ENCODE data around the gene CCDC146.
"Not testable (repeated sequence)": the region's sequence is repeated elsewhere in the genome, so short reads cannot be mapped to it uniquely, and the experiment has no call there.

DNA sequence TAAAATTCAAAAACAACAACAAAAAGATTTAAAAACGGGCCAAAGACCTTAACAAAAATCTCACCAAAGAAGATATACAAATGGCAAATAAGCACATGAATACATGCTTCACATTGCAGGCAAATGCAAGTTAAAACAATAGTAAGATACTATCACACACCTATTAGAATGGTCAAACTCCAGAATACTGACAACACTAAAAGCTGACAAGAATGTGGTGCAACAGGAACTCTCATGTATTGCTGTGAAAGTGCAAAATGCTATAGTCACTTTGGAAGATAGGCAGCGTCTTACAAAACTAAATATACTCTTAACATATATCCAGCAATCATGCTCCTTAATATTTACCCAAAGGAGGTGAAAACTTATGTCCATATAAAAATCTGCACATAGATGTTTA, 16.3 kb downstream of the CCDC146 start:
- TF ChIP-seq, protein P1, sequence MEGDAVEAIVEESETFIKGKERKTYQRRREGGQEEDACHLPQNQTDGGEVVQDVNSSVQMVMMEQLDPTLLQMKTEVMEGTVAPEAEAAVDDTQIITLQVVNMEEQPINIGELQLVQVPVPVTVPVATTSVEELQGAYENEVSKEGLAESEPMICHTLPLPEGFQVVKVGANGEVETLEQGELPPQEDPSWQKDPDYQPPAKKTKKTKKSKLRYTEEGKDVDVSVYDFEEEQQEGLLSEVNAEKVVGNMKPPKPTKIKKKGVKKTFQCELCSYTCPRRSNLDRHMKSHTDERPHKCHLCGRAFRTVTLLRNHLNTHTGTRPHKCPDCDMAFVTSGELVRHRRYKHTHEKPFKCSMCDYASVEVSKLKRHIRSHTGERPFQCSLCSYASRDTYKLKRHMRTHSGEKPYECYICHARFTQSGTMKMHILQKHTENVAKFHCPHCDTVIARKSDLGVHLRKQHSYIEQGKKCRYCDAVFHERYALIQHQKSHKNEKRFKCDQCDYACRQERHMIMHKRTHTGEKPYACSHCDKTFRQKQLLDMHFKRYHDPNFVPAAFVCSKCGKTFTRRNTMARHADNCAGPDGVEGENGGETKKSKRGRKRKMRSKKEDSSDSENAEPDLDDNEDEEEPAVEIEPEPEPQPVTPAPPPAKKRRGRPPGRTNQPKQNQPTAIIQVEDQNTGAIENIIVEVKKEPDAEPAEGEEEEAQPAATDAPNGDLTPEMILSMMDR (IDR thresholded peaks at IDR 0.05; ENCODE audit: low read depth, low read length, missing input control), result not testable (repeated sequence)
- TF ChIP-seq, protein P2, sequence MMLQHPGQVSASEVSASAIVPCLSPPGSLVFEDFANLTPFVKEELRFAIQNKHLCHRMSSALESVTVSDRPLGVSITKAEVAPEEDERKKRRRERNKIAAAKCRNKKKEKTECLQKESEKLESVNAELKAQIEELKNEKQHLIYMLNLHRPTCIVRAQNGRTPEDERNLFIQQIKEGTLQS (IDR thresholded peaks at IDR 0.05), result not testable (repeated sequence)
- TF ChIP-seq TAF1 (conservative IDR thresholded peaks at IDR 0.05); ZBTB33 (IDR thresholded peaks at IDR 0.05); FOXA1 (IDR thresholded peaks at IDR 0.05); HNF4A (conservative IDR thresholded peaks at IDR 0.05); YY1 (IDR thresholded peaks at IDR 0.05); MAX (IDR thresholded peaks at IDR 0.05); RAD21 (IDR thresholded peaks at IDR 0.05); GABPA (IDR thresholded peaks at IDR 0.05 in 1 of 2, conservative IDR thresholded peaks at IDR 0.05 in 1 of 2); EGR1 (IDR thresholded peaks at IDR 0.05; ENCODE audit: low read depth in 2 of 2); SP1 (IDR thresholded peaks at IDR 0.05): not testable (repeated sequence)
- TF ChIP-seq, protein P3, sequence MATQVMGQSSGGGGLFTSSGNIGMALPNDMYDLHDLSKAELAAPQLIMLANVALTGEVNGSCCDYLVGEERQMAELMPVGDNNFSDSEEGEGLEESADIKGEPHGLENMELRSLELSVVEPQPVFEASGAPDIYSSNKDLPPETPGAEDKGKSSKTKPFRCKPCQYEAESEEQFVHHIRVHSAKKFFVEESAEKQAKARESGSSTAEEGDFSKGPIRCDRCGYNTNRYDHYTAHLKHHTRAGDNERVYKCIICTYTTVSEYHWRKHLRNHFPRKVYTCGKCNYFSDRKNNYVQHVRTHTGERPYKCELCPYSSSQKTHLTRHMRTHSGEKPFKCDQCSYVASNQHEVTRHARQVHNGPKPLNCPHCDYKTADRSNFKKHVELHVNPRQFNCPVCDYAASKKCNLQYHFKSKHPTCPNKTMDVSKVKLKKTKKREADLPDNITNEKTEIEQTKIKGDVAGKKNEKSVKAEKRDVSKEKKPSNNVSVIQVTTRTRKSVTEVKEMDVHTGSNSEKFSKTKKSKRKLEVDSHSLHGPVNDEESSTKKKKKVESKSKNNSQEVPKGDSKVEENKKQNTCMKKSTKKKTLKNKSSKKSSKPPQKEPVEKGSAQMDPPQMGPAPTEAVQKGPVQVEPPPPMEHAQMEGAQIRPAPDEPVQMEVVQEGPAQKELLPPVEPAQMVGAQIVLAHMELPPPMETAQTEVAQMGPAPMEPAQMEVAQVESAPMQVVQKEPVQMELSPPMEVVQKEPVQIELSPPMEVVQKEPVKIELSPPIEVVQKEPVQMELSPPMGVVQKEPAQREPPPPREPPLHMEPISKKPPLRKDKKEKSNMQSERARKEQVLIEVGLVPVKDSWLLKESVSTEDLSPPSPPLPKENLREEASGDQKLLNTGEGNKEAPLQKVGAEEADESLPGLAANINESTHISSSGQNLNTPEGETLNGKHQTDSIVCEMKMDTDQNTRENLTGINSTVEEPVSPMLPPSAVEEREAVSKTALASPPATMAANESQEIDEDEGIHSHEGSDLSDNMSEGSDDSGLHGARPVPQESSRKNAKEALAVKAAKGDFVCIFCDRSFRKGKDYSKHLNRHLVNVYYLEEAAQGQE (IDR thresholded peaks at IDR 0.05), result not testable (repeated sequence)
